Pericardium fibroblast (primary cell): ENCODE measurements around the gene CAPN15. TPM values are rescaled to one million over a fixed set of nuclear protein-coding genes. Genes with fewer than 3 reads are reported as not detected.

ENCODE experiments used
- total RNA-seq: library from RNA; depleted of rRNA; stranded (reverse); fragments of >200 nt; gene quantifications from 2 replicates; pipeline ENCODE4 v1.2.3, GENCODE V29; 2015

The CAPN15 gene
- total RNA-seq = 36.5 and 48.2 TPM in 2 replicates

GRCh38 chr16:527015-527903 is at the start of gene CAPN15:
TSS of gene CAPN15 (plus strand) at chr16:527712. CDS start at chr16:546839, 19,127 bp downstream.

GRCh38 chr16:560204-560700 is 32.7 kb downstream of the CAPN15 start, which contains the start of gene PRR35:
TSS of gene PRR35 (plus strand) at chr16:560394. CDS start at chr16:563295, 2,901 bp downstream.

DNA sequence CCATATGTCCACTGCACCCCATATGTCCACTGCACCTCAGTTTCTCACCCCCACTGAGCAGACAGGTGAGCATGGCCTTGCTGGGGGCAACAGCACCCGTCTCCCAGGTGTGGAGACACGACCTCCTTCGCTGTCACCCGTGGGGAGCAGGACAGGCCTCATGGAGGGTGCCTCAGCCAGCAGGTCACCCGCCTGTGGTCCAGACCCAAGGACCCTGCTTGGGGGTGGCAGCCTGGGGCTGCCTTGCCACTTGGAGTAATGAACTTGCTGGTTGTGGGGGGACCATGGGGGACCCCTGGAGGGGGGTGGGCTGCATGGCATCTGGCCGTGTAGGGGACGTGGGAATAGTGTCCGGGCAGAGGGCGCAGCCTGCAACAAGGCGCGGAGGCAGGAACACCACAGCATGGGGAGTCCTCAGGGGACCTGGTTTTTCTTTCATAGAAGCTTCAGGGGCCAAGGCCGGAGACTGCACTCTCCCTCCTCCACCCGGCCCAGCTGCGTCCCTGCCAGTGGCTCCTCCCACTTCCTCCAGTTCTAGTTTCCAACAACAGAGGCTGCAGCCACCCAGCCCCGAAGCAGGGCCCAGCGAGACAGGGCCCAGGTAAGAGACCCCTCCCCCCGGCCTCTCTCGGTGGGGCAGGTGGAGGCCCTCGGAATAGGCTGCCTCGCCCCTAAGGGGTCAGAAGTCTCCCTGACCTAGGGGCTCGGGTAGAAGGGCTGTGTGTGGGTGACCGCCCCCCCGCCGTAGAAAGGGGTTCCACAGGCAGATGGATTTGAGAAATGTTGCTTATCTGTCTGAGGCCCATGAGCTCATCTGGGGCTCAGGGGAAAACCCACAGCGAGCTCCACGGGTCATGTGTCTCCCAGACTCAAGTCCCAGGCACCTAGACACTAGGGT is 39.2 kb downstream of the CAPN15 start, which contains the start of gene NHLRC4:
NHLRC4 (plus strand) TSS at position 531 of the 898 bp plus-strand sequence. CDS start 1,043 bp downstream, outside the sequence.

DNA sequence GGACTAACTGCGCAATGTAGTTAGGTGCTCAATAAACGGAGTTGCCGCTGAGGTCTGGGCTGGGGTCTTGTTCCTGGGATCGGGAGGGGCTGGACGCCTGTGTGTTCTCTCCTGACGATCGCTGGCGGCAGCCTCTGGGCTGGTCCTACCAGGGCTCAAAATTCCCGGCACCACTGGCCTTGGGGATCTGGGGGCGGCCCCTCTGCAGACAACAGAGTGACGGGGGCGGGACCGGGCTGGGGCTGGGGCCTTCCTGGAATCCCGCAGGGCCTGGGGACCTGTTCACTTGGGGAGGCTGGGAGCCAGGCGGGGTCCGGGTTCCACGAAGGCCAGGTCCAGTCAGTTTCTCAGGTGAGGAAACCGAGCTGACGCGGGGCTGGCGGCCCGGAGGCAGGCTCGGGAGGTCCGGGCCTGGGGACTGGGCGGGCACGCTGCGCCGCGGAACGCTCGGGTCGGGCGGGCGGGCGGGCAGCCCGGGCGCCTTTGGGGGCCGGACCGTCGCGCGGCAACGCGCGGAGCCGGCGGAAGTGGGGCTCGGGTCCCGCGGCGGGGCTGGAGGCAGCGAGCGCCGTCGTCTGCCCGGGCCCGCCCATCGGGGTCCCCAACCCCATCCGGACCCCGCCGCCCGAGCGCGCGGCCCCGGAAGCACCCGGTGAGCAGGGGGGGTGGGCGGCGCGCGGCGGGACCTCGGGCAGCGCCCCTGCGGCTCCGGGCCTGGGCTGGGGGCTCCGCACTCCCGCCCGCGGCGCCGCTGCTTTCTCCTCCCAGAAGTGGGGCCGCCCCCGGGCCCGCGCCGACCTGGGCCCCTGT is 42.1 kb downstream of the CAPN15 start, which contains the start of gene PIGQ:
PIGQ (plus strand) TSS at position 524 of the 810 bp plus-strand sequence. CDS start 4,107 bp downstream, outside the sequence.

DNA sequence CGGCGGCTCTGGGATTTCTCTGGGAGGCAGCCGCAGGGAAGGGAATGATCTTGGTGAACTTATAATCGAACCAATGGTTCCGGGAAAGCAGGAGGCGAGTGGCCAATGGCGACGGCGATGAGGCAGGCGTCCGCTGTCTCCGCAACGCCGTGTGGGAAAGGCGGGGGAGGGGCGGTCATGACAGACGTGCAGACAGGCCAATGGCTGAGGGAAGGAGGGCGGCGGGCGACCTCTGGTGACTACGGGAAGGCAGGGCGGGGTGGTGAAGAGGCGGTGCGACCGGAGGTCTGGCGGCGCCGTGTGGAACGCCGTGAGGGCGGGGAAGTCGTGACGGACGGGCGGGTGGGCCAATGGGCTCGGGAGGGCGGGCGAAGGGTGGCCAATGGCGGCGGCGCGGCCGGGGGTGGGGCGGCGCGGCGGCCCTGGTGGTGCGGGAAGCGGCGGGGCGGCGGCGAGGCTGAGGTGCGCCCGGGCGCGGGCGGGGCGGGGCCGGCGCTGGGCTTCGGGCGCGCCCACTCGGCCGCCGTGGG is 62.2 kb downstream of the CAPN15 start, which contains the start of gene RAB40C:
RAB40C (plus strand) TSS at position 409 of the 530 bp plus-strand sequence. CDS start 226 bp downstream, outside the sequence.

Other genes with a start within 250 kb of the CAPN15 start
- gene ARHGDIG, start 247.1 kb upstream of the CAPN15 start, total RNA-seq = 2.8 TPM in 1 of 2 replicates, not detected in the other
- 0.09 and 0.12 TPM in 2 replicates for gene PDIA2, start 244.5 kb upstream of the CAPN15 start, total RNA-seq
- gene AXIN1, start 175.0 kb upstream of the CAPN15 start, total RNA-seq = 17.3 and 18.3 TPM in 2 replicates
- gene MRPL28, start 157.2 kb upstream of the CAPN15 start, total RNA-seq = 86.1 and 88.2 TPM in 2 replicates
- 56.3 and 67.3 TPM in 2 replicates for gene PGAP6, start 145.7 kb upstream of the CAPN15 start, total RNA-seq
- 169 and 171 TPM in 2 replicates for gene NME4, start 130.5 kb upstream of the CAPN15 start, total RNA-seq
- gene DECR2, start 125.8 kb upstream of the CAPN15 start, total RNA-seq = 16.6 and 19.5 TPM in 2 replicates
- 26.7 and 36.1 TPM in 2 replicates for gene RAB11FIP3, start 102.1 kb upstream of the CAPN15 start, total RNA-seq
- not detected in 2 replicates for gene PRR35, start 32.7 kb downstream of the CAPN15 start, total RNA-seq
- gene NHLRC4, start 39.3 kb downstream of the CAPN15 start, total RNA-seq = 3.8 and 5.0 TPM in 2 replicates
- gene PIGQ, start 42.3 kb downstream of the CAPN15 start, total RNA-seq = 28.5 and 35.1 TPM in 2 replicates
- 16.9 and 19.4 TPM in 2 replicates for gene RAB40C, start 62.4 kb downstream of the CAPN15 start, total RNA-seq
- 0.12 TPM in 1 of 2 replicates, not detected in the other for gene WFIKKN1, start 103.3 kb downstream of the CAPN15 start, total RNA-seq
- gene METTL26, start 108.6 kb downstream of the CAPN15 start, total RNA-seq = 152 and 181 TPM in 2 replicates
- gene MCRIP2, start 114.1 kb downstream of the CAPN15 start, total RNA-seq = 23.7 and 31.7 TPM in 2 replicates
- 8.5 TPM in 2 replicates for gene WDR90, start 121.7 kb downstream of the CAPN15 start, total RNA-seq
- 46.9 and 47.1 TPM in 2 replicates for gene RHOT2, start 140.4 kb downstream of the CAPN15 start, total RNA-seq
- gene RHBDL1, start 148.0 kb downstream of the CAPN15 start, total RNA-seq = 0.58 and 4.4 TPM in 2 replicates
- gene STUB1, start 152.7 kb downstream of the CAPN15 start, total RNA-seq = 163 and 189 TPM in 2 replicates
- 58.3 and 58.7 TPM in 2 replicates for gene JMJD8, start 156.6 kb downstream of the CAPN15 start, total RNA-seq
- gene WDR24, start 162.7 kb downstream of the CAPN15 start, total RNA-seq = 10.3 and 12.1 TPM in 2 replicates
- gene FBXL16, start 178.1 kb downstream of the CAPN15 start, total RNA-seq = 0.17 and 0.93 TPM in 2 replicates
- gene METRN, start 187.4 kb downstream of the CAPN15 start, total RNA-seq = 119 and 164 TPM in 2 replicates
- gene ANTKMT, start 193.4 kb downstream of the CAPN15 start, total RNA-seq = 32.9 and 39.3 TPM in 2 replicates
- gene CCDC78, start 198.7 kb downstream of the CAPN15 start, total RNA-seq = 0.94 and 2.1 TPM in 2 replicates
- gene HAGHL, start 199.4 kb downstream of the CAPN15 start, total RNA-seq = 5.5 and 13.9 TPM in 2 replicates
- 13.4 and 18.3 TPM in 2 replicates for gene CIAO3, start 213.3 kb downstream of the CAPN15 start, total RNA-seq
- 1.6 and 2.0 TPM in 2 replicates for gene MSLN, start 233.0 kb downstream of the CAPN15 start, total RNA-seq